ENCODE measurements around the gene ERP27.

GRCh38 chr12:14950982-14951746 lies 12.8 kb upstream of the ERP27 start:
- TF ChIP-seq CTCF (IDR thresholded peaks at IDR 0.05): no peak
- no peak for TF ChIP-seq USF2 (IDR thresholded peaks at IDR 0.05)
- TF ChIP-seq EP300 (IDR thresholded peaks at IDR 0.05): no peak
- no peak for TF ChIP-seq MAFK (IDR thresholded peaks at IDR 0.05; ENCODE audit: partially characterized antibody)
- TF ChIP-seq PHF8 (IDR thresholded peaks at IDR 0.05; ENCODE audit: borderline replicate concordance, low read depth): no peak
- TF ChIP-seq POLR2A (IDR thresholded peaks at IDR 0.05; ENCODE audit: low read length): no peak
- no peak for TF ChIP-seq JUNB (IDR thresholded peaks at IDR 0.05)
- no peak for TF ChIP-seq MAX (IDR thresholded peaks at IDR 0.05)
- no peak for TF ChIP-seq JUN (IDR thresholded peaks at IDR 0.05)
- no peak for TF ChIP-seq ELK1 (IDR thresholded peaks at IDR 0.05; ENCODE audit: low read depth, low read length)
- no peak for TF ChIP-seq RNF2 (IDR thresholded peaks at IDR 0.05; ENCODE audit: borderline replicate concordance, low read depth)
- no peak for TF ChIP-seq CHD4 (IDR thresholded peaks at IDR 0.05; ENCODE audit: borderline replicate concordance)
- TF ChIP-seq, protein P1, sequence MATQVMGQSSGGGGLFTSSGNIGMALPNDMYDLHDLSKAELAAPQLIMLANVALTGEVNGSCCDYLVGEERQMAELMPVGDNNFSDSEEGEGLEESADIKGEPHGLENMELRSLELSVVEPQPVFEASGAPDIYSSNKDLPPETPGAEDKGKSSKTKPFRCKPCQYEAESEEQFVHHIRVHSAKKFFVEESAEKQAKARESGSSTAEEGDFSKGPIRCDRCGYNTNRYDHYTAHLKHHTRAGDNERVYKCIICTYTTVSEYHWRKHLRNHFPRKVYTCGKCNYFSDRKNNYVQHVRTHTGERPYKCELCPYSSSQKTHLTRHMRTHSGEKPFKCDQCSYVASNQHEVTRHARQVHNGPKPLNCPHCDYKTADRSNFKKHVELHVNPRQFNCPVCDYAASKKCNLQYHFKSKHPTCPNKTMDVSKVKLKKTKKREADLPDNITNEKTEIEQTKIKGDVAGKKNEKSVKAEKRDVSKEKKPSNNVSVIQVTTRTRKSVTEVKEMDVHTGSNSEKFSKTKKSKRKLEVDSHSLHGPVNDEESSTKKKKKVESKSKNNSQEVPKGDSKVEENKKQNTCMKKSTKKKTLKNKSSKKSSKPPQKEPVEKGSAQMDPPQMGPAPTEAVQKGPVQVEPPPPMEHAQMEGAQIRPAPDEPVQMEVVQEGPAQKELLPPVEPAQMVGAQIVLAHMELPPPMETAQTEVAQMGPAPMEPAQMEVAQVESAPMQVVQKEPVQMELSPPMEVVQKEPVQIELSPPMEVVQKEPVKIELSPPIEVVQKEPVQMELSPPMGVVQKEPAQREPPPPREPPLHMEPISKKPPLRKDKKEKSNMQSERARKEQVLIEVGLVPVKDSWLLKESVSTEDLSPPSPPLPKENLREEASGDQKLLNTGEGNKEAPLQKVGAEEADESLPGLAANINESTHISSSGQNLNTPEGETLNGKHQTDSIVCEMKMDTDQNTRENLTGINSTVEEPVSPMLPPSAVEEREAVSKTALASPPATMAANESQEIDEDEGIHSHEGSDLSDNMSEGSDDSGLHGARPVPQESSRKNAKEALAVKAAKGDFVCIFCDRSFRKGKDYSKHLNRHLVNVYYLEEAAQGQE (IDR thresholded peaks at IDR 0.05): no peak

Measured in A549 (cell line).